Measurements from ENCODE around the gene GNG14.
"Not testable (repeated sequence)": the region's sequence is repeated elsewhere in the genome, so short reads cannot be mapped to it uniquely, and the experiment has no call there.

Gene GNG14

GRCh38 chr19:12696366-12697335 lies 8.9 kb downstream of the GNG14 start, which contains the start of gene FBXW9:
TSS of gene FBXW9 (minus strand) at chr19:12696631. CDS start at chr19:12696581, 50 bp downstream.
- peak; percentile 99 for DNase-seq

GRCh38 chr19:12697425-12697824 lies 9.6 kb downstream of the GNG14 start:
- DNase-seq, result not testable (repeated sequence)

GRCh38 chr19:12698138-12698537 lies 10.3 kb downstream of the GNG14 start:
- no peak for DNase-seq

GRCh38 chr19:12701596-12702282 lies 13.9 kb downstream of the GNG14 start:
- DNase-seq, result no peak

DNA sequence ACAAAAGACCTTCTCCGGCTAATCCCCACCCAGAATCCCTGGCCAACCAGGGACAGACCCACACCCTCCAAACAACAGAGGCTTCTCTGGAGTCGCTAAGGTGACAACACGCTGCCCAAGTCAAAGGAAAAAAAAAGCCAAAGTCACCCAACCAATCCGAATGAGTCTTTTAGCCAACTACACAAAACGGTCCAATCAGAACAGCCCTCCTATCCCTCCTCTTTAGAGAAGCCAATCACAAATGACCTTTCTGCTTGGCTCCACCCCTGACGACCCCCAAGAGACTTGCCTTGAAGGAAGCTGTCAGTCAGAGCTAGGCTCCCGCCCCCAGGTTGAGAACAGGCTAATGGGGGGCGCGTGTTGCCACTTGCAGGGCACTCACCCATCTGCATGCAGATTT lies 15.2 kb downstream of the GNG14 start:
- peak in 1 of 2 experiments; percentile 29 for DNase-seq

GRCh38 chr19:12705169-12705568 lies 17.4 kb downstream of the GNG14 start:
- DNase-seq, result no peak

GRCh38 chr19:12705654-12706331 lies 18.0 kb downstream of the GNG14 start:
- DNase-seq, result no peak

DNA sequence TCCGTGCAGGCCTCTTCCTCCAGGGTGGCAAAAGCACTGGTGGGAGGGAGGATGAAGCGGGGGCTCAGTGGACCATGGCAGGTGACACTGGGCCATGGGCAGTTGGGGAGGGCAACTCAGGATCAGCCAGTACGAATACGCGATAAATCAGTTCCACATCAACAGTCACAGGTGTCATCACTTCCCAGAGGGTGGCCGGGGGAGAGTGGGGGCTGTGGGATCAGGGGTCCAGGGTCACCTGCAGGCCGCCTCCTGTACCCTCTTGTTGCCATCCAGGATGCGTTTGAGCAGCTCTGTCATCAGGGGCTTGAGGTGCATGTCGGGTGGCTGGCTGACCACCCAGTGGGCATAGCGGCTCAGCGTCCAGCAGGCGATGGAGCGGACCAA lies 18.5 kb downstream of the GNG14 start:
- no peak for DNase-seq

- no peak for DNase-seq
These were observed 20.8 kb downstream of the GNG14 start for GRCh38 chr19:12708641-12709040.

DNA sequence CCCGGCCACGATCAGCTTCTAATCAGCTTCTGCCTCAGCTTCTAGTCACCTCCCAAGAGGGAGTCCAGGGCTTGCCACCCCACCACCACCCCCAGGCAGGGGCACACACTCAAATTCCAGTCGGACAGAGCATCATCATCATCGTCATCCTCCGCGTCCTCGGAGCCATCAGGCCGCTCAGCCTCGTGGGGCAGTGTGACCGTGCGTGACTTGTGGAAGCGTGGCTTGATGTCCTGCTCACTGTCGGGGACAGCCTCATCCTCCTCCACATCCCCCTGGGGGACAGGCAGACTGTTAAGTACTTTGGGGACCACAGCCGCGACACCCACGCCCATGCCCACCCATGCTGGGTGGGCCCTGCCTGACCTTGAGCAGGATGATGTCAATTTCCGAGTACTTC lies 23.4 kb downstream of the GNG14 start:
- no peak for DNase-seq

DNA sequence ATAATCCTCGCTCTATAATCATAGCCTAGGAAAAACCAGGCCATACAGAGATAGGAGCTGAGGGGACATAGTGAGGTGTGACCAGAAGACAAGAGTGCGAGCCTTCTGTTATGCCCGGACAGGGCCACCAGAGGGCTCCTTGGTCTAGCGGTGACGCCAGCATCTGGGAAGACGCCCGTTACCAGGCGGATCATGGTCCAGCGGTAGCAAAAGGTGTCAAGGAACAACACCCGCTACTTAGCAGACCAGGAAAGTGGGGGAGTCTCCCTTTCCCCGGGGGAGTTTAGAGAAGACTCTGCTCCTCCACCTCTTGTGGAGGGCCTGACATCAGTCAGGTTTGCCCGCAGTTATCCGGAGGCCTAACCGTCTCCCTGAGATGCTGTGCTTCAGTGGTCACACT lies 24.3 kb downstream of the GNG14 start:
- DNase-seq, result not testable (repeated sequence)

GRCh38 chr19:12713304-12713703 lies 25.5 kb downstream of the GNG14 start:
- not testable (repeated sequence) for DNase-seq

DNA sequence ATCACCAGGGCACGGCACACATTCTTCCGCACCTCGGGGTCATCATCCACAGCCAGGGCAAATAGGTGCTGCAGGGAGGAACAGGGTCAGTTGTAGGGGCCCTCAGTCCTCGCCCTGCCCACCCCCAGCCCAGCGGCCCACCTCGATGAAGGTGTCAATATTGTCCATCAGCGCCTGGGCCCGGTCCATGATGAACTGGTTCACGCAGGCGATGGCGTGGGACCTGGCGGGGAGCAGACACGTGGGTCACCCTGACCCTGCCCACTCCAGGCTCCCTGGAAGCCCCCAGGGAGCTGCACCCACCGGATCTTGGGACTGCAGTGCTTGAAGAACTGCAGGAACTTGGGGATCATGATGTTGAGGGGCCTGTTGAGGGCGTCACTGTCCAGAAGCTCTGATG lies 27.3 kb downstream of the GNG14 start:
- no peak for DNase-seq

GRCh38 chr19:12715929-12716328 lies 28.1 kb downstream of the GNG14 start:
- DNase-seq, result no peak

DNA sequence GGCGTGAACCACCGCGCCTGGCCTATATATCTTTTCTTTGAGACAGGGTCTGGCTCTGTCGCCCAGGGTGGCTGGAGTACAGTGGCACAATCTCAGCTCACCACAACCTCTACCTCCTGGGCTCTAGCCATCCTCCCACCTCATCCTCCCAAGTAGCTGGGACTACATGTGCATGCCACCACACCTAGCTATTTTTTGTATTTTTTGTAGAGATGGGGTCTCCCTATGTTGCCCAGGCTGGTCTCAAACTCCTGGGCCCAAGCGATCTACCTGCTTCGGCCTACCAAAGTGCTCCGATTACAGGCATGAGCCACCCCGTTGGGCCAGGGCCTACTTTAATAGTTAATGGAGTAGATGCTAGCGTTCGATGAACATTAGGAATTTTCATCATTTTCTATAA lies 32.5 kb downstream of the GNG14 start:
- DNase-seq, result no peak

GRCh38 chr19:12720851-12721655 lies 33.3 kb downstream of the GNG14 start:
- DNase-seq, result peak in 1 of 2 experiments; percentile 25

- peak; percentile 51 to 56 for DNase-seq
These were observed 34.1 kb downstream of the GNG14 start for GRCh38 chr19:12721656-12722565.

DNA sequence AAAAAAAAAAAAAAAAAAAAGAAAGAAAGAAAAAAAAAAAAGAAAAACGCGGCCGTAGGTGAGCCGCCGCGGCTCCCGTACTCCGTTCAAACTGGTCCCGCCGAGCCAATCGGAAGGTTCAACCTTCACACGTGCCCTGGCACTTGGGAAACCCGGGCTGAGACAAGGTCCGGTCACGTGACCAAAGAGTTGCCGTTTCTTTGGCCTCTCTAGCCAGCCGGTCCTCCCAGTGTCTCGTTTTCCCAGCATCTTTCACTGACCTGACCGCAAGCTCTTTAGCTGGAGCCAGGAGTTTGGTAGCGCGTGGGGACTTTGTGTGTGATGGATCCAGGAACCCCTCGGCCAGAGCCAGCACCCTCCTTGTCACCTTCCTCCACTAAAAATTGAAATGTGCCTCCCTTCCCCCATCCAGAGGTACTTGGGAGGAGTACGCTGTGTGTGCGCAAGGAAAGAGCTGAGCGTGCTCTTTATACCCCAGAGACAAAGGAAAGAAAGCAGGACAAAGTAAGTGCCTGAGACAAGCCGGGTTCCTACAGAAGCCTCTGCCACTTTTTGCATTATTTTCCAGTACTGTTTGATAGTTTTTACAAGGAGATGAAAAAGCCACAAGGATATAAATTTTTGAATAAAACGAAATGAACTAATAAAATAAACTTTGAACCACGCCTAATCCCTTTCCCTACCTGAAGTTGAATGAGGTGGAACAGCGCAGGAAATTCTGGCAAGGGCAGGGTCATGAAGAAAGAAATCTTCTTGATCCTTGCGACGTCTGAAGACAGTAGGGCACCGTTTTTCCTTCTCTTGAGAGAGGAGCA lies 35.0 kb downstream of the GNG14 start:
- DNase-seq, result peak; percentile 90 to 94

- DNase-seq, result no peak
These were observed 35.5 kb downstream of the GNG14 start for GRCh38 chr19:12723381-12723640.

DNA sequence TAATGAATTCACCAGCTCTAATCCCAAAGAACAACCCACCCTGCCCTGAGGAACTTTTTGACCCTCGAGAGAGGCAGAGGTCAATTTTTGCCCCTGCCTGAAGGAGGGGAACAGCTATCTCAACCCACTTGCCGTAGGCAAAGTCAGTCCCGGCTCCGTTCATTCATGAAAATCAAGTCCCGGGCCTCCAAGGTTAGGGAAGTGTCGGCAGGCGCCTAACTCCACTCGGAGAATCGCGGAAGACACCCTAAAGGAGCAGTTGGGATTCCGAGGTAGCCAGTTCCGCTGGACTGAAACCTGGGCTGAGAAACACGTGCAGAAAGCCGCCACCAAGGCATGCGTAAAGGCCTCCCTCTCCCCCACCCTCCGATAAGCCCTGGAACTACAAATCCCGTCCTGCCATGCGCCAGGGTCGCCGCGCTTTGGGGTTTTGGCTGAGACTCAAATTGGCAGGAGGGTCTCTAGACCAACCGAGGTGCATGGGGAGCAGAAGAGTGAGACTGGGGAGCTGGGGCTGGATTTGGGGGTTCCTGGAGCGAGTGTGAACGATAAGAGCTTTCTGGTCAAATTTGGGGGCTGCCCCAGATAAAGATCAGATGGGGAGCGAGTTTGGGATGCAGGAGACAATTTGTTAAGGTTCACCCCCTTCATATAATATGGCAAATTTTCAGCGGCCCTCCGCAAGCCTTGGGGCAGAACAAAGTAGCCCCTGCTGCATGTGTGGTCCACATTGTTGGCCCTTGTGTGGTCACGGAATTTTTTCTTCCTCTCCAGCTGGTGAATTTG lies 36.0 kb downstream of the GNG14 start, which contains the start of gene TNPO2:
Gene TNPO2 (minus strand): TSS at position 292 of the 786 bp plus-strand sequence. CDS start 2,955 bp downstream, outside the sequence.
- peak; percentile 79 to 84 for DNase-seq
